Ectodermal cell (in vitro differentiated cells): ENCODE measurements around the gene CALN1.

Source experiments
- H3K27ac ChIP-seq: 2 replicates; pipeline ENCODE4 v1.7.0; 2013; ENCODE audit warnings: mild to moderate bottlenecking, low read depth, low read length; ENCODE audit not compliant: insufficient read depth, poor library complexity, severe bottlenecking
- H3K27me3 ChIP-seq: 2 replicates; pipeline ENCODE4 v1.7.0; 2013; ENCODE audit warnings: mild to moderate bottlenecking, low read length; ENCODE audit not compliant: insufficient read depth, control insufficient read depth, poor library complexity, severe bottlenecking
- H3K36me3 ChIP-seq: one replicate; pipeline ENCODE4 v1.7.0; 2013; ENCODE audit warnings: low read length; ENCODE audit not compliant: control insufficient read depth, insufficient read depth
- H3K4me1 ChIP-seq: one replicate; pipeline ENCODE4 v1.7.0; 2013; ENCODE audit warnings: low read length; ENCODE audit not compliant: control insufficient read depth, insufficient read depth
- H3K4me3 ChIP-seq: 2 replicates; pipeline ENCODE4 v1.7.0; 2013; ENCODE audit warnings: low read depth, low read length, control low read depth; ENCODE audit not compliant: insufficient read depth
- H3K9me3 ChIP-seq: 2 replicates; pipeline ENCODE4 v1.7.0; 2013; ENCODE audit warnings: mild to moderate bottlenecking, low read length, moderate library complexity; ENCODE audit not compliant: control insufficient read depth
- WGBS, 2 experiments: methylation state at CpG; one replicate each; pipeline ENCODE4 v1.1.7; 2013; ENCODE audit warnings: missing lambda C conversion rate in 2 of 2; 5-methylcytosine and 5-hydroxymethylcytosine counted together

CALN1 gene

DNA sequence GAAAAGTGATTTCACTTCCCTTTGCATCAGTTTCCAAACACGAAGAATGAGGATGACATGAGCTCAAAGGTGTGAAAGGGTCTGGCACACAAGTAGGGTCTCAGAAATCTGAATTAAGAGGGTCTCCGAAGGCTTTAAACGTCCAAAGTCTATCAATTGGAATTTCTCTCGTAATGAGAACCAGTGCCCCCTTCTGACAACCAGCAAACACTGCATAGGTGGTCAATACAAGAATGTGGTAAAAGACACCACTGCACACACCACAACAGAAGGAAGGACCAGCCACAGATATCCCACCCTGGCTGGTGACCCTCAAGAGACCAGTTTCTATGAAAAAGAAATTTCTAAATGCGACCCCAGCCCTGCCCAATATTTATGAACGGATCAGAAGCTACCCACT lies 78.1 kb downstream of the CALN1 start:
- Histone ChIP-seq H3K4me3 (no peak overlapping the region), H3K27me3 (peaks cover 51% of the 10 kb centered on the region), H3K27ac (no peak overlapping the region), H3K4me1 (no peaks in the 10 kb centered on the region), H3K9me3 (no peaks in the 10 kb centered on the region), H3K36me3 (no peaks in the 10 kb centered on the region)
- whole genome bisulfite sequencing, 2 experiments: 41 to 44% methylated on average over 6 of the region's 6 CpGs

DNA sequence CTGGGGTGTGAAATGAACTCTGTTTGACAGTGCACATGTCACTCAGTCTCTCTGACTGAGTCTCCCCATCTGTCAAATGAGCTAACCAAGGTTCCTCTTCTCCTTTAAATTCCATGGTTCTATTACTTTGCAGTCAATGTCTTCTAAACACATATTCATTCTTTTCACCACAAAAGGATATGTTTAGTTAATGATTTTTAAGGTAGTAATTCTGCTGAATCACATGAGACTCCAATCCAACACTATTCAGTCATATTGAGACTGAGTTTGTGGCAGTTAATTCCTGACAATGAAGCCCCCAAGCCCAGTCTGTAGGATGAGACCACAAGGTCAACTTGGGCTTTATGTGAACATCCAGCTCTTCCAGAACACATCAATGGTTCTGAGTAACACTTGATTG lies 85.3 kb downstream of the CALN1 start:
- Histone ChIP-seq H3K4me3 (no peak overlapping the region), H3K36me3 (no peaks in the 10 kb centered on the region), H3K27ac (no peak overlapping the region)

DNA sequence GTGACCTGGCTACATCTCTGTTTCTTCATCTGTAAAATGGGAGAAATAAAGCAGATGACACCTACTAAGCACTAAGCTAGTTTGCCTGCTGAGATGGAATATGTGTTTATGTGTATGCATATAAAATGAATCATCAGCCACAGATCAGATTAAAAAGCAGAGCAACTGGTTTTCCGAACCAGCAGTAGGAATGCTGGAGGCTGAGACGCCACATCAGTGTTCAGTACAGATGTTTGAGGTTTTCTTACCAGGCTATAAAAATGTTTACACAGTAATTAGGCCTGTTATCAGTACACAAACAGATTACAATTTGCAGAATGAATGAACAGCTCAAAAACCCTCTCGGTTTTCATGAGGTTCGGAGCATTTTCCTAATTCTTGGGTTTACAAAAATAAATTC lies 85.8 kb downstream of the CALN1 start:
- Histone ChIP-seq H3K9me3 (no peaks in the 10 kb centered on the region), H3K27me3 (no peaks in the 10 kb centered on the region), H3K27ac (no peak overlapping the region), H3K4me3 (no peak overlapping the region), H3K36me3 (no peaks in the 10 kb centered on the region), H3K4me1 (no peaks in the 10 kb centered on the region)
- WGBS, 2 experiments: 93 to 96% methylated on average over 4 of the region's 4 CpGs

More for the DNA sequence above, 85.3 kb downstream of the CALN1 start:
- no peaks in the 10 kb centered on the region for H3K4me1 ChIP-seq
- no peaks in the 10 kb centered on the region for H3K9me3 ChIP-seq
- no peaks in the 10 kb centered on the region for H3K27me3 ChIP-seq

DNA sequence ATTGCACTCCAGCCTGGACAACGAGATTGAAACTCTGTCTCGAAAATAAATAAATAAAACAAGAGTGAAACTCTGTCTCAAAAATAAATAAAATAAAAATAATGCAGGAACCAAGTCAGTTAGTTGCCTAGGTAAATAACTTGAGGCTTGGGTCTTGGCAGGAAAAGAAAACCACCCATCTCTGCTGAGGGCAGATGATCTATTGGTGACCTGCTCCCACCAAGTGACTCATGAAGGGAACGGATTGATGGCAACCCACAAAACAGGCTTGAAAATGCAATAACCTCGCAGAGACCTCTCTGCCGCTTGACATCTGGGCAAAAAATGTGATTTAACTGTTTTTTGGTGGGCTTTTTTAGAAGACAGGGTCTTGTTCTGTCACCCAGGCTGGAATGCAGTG lies 86.6 kb downstream of the CALN1 start:
- WGBS, 2 experiments: 95 to 99% methylated on average over 5 of the region's 5 CpGs
- no peak overlapping the region for H3K4me3 ChIP-seq
- no peaks in the 10 kb centered on the region for H3K4me1 ChIP-seq
- no peak overlapping the region for H3K27ac ChIP-seq
- no peaks in the 10 kb centered on the region for H3K9me3 ChIP-seq
- no peaks in the 10 kb centered on the region for H3K36me3 ChIP-seq
- no peaks in the 10 kb centered on the region for H3K27me3 ChIP-seq

DNA sequence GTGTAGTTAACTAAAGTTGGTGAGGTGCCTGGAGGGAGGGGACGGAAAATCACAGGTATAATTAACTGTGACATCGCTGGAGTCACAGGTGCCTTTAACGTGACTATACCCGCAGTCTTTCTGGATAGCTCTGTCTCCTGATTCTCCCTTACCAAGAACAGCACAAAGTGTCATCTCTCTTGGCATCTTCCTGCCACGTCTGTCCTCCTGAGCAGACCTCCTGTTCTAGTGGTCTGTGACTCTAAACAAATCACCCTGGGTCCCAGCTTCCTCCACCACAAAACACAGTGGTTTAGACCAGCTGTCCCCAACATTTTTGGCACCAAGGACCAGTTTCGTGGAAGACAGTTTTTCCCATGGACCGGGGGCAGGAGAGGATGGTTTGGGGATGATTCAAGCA lies 90.5 kb downstream of the CALN1 start:
- WGBS, 2 experiments: 91 to 97% methylated on average over 5 to 6 of the region's 7 CpGs
- Histone ChIP-seq H3K27ac (no peak overlapping the region), H3K27me3 (no peaks in the 10 kb centered on the region)

DNA sequence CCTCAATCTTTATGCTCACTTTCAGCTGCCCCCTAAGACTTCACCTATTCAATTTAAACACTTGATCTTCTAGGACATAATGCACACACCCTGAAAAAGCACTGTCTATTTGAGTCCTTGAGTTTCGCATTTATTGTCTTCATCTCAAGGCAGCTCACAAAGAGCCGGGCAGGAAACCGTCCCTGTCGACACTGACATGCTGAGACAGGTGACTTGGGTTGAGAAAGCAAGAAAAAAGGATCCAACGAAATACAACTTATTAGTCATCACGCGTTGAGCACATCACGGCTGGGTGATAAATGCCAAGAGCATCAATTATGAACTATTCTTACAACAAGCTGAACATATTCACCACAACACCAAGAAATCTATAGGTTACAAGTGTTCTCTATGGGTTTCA lies 91.1 kb downstream of the CALN1 start:
- no peak overlapping the region for H3K4me3 ChIP-seq
- no peaks in the 10 kb centered on the region for H3K27me3 ChIP-seq
- no peaks in the 10 kb centered on the region for H3K9me3 ChIP-seq
- H3K36me3 ChIP-seq: no peaks in the 10 kb centered on the region
- no peaks in the 10 kb centered on the region for H3K4me1 ChIP-seq
- H3K27ac ChIP-seq: no peak overlapping the region
- 84 to 94% methylated on average over 8 of the region's 8 CpGs for WGBS, 2 experiments

More for the DNA sequence above, 90.5 kb downstream of the CALN1 start:
- Histone ChIP-seq H3K9me3 (no peaks in the 10 kb centered on the region), H3K4me1 (no peaks in the 10 kb centered on the region), H3K4me3 (no peak overlapping the region), H3K36me3 (no peaks in the 10 kb centered on the region)

DNA sequence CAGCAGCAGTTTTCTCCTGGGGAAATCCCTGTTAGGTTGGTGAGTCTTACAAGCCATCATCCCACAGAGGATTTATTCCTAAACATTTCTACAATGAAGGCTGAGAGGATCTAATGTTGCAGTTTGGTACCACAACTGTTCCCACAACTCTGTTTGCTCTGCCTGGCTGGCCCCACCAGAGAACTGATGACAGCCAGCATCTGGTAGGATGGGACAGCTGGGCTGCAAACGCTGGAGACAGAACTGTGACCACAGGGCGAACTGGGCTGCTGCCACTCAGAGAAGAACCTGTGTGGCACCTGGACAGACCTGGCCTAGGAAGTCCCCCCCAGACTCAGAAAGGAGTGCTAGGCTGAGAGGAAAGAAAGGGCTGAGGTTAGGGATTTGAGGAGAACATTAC lies 94.8 kb downstream of the CALN1 start:
- Histone ChIP-seq H3K27me3 (no peaks in the 10 kb centered on the region), H3K4me1 (no peaks in the 10 kb centered on the region), H3K9me3 (no peaks in the 10 kb centered on the region), H3K27ac (no peak overlapping the region), H3K36me3 (no peaks in the 10 kb centered on the region), H3K4me3 (no peak overlapping the region)
- WGBS, 2 experiments: 78% methylated on average over 2 of the region's 2 CpGs

DNA sequence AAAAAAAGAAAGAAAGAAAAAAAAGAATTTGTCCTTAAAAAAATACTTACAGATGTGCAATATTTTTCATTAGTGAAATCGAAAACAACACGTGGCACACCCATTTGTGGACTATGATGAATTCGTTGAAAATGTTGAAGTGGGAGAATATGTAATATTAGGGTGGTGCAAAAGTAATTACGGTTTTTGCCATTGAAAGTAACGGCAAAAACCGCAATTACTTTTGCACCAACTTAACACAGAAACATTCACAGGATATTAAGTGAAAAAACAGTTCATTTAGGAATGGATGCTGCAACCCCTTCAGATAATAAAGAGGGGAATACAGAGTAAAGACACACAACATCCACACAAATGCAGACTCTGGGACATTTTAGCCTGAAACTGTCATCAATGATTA lies 96.0 kb downstream of the CALN1 start:
- no peaks in the 10 kb centered on the region for H3K9me3 ChIP-seq
- H3K36me3 ChIP-seq: no peaks in the 10 kb centered on the region

DNA sequence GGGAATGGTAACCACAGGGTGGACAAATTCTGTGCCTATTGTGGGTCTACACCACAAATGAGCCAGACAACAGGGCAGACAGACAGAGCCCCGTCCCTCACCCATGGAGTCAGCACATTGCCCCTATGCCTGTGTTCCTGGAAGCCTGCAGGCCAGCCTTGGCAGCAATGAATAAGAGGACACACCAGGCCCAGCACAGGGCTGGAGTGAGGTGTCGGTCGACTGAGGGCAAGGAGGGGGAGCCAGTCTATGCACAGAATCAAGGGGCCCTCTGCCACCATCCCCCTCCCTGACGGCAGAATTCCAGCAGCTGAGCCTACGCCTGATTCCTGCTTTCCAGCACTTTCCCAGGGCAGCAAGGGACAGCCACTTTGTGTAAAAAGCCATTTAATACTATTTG lies 98.2 kb downstream of the CALN1 start:
- 75 to 76% methylated on average over 5 of the region's 5 CpGs for WGBS, 2 experiments
- H3K9me3 ChIP-seq: no peaks in the 10 kb centered on the region
- no peak overlapping the region for H3K4me3 ChIP-seq
- H3K27ac ChIP-seq: no peak overlapping the region
- no peaks in the 10 kb centered on the region for H3K4me1 ChIP-seq
- no peaks in the 10 kb centered on the region for H3K36me3 ChIP-seq
- no peaks in the 10 kb centered on the region for H3K27me3 ChIP-seq

More for the DNA sequence above, 96.0 kb downstream of the CALN1 start:
- H3K4me3 ChIP-seq: no peak overlapping the region
- 94 to 98% methylated on average over 3 to 5 of the region's 6 CpGs for WGBS, 2 experiments
- no peak overlapping the region for H3K27ac ChIP-seq
- H3K4me1 ChIP-seq: no peaks in the 10 kb centered on the region
- no peaks in the 10 kb centered on the region for H3K27me3 ChIP-seq

DNA sequence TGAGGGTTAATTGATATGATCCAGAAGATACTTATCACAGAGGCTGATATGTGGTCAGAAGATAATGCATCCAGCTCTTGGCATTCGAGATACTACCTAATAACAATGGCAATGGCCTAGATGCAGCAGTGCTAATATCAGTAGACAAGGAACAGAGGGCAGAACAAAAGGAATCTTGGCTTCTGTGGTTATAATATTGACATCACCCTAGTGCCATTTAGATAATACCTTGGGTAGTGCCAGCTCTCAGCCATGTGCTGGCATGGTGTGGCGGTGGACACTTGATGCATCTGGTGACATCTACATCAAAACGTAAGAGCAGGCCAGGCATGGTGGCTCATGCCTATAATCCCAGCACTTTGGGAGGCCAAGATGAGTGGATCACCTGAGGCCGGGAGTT lies 101.8 kb downstream of the CALN1 start:
- no peaks in the 10 kb centered on the region for H3K4me1 ChIP-seq
- H3K9me3 ChIP-seq: no peaks in the 10 kb centered on the region
- no peak overlapping the region for H3K27ac ChIP-seq
- no peaks in the 10 kb centered on the region for H3K27me3 ChIP-seq
- no peak overlapping the region for H3K4me3 ChIP-seq
- 95 to 96% methylated on average over 4 of the region's 4 CpGs for WGBS, 2 experiments
- no peaks in the 10 kb centered on the region for H3K36me3 ChIP-seq

DNA sequence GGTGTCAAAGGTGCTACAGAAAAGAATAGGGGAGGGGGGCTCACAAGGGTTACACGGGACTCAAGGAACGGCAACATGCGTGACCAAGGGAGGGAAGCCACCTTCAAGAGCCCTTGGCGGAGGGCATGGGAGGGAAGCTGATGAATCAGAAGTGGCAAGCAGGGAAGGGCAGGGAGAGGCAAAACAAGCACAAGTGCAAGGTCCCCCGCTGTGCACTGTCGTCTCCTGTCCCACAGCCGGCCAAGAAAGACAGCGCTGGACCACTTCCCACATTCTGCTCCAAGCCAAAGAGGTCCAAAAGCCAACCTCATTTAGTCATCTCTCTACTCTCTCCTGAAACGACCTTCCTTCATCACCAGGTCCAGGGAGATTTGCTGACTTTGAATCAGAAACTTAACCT lies 102.7 kb downstream of the CALN1 start:
- Histone ChIP-seq H3K9me3 (no peaks in the 10 kb centered on the region), H3K4me1 (no peaks in the 10 kb centered on the region), H3K27me3 (no peaks in the 10 kb centered on the region), H3K36me3 (no peaks in the 10 kb centered on the region), H3K27ac (no peak overlapping the region), H3K4me3 (no peak overlapping the region)
- WGBS, 2 experiments: 90 to 94% methylated on average over 9 of the region's 9 CpGs
